Body of pancreas (tissue), 4 donors: ENCODE results near the gene CNIH2.

Experiments used
- CTCF ChIP-seq, 7 experiments: fragments of 450-650 bp in 4 of 7; fragments of 200-600 bp in 3 of 7; sonication (generic) in 3 of 7; IDR thresholded peaks; one replicate each; pipeline ENCODE4 v1.5.1; 2016 to 2019; ENCODE audit warnings: antibody characterized with exemption in 7 of 7
- POLR2A ChIP-seq, 3 donors: fragments of 450-650 bp; IDR thresholded peaks; one replicate each; pipeline ENCODE4 v1.6.1; 2016; ENCODE audit warnings: antibody characterized with exemption in 3 of 3, mild to moderate bottlenecking in 2 of 3

- TF ChIP-seq POLR2A (IDR thresholded peaks at IDR 0.05) (no peak), CTCF (IDR thresholded peaks at IDR 0.05) (no peak)
These were observed 6.6 kb downstream of the CNIH2 start for GRCh38 chr11:66284526-66285078.
